Tibial nerve (tissue), 4 donors: ENCODE results near the gene SH3RF2.

ENCODE experiments used
- EP300 ChIP-seq, 2 donors: sonication (generic); formaldehyde crosslinking; IDR thresholded peaks; one replicate each; pipeline ENCODE4 v1.6.1; 2017; ENCODE audit warnings: antibody characterized with exemption in 2 of 2, mild to moderate bottlenecking in 1 of 2
- POLR2A ChIP-seq, 2 donors: fragments of 450-650 bp; IDR thresholded peaks; one replicate each; pipeline ENCODE4 v1.6.1; 2017; ENCODE audit warnings: antibody characterized with exemption in 2 of 2, mild to moderate bottlenecking in 2 of 2, moderate library complexity in 2 of 2
- TF ChIP-seq, protein P1 (sequence below), 5 experiments: fragments of 200-600 bp in 3 of 5; fragments of 450-650 bp in 2 of 5; sonication (generic) in 3 of 5; IDR thresholded peaks; one replicate each; pipeline ENCODE4 v1.5.1; 2016 to 2019; ENCODE audit warnings: antibody characterized with exemption in 5 of 5, mild to moderate bottlenecking in 3 of 5, moderate library complexity in 2 of 5

DNA sequence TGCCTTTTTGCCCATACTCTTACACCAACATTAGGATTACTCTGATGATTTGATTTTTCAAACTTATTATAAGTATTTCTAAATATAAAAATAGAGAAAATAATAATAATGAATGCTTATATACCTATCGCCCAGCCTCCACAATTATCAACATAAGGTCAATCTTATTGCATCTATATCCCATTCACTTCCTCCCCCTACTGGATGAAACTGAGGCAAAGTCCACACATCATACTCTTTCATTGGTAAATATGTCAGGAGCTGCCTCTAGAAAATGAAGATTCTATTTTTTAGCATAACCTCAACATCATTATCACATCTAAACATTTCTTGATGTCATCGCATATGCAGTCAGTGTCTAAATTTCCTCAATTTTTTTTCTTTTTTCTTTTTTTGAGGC is 44.3 kb downstream of the SH3RF2 start:
- TF ChIP-seq, protein P1, sequence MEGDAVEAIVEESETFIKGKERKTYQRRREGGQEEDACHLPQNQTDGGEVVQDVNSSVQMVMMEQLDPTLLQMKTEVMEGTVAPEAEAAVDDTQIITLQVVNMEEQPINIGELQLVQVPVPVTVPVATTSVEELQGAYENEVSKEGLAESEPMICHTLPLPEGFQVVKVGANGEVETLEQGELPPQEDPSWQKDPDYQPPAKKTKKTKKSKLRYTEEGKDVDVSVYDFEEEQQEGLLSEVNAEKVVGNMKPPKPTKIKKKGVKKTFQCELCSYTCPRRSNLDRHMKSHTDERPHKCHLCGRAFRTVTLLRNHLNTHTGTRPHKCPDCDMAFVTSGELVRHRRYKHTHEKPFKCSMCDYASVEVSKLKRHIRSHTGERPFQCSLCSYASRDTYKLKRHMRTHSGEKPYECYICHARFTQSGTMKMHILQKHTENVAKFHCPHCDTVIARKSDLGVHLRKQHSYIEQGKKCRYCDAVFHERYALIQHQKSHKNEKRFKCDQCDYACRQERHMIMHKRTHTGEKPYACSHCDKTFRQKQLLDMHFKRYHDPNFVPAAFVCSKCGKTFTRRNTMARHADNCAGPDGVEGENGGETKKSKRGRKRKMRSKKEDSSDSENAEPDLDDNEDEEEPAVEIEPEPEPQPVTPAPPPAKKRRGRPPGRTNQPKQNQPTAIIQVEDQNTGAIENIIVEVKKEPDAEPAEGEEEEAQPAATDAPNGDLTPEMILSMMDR (IDR thresholded peaks at IDR 0.05), result no peak
- TF ChIP-seq EP300 (IDR thresholded peaks at IDR 0.05) (no peak), POLR2A (IDR thresholded peaks at IDR 0.05) (no peak)
